ENCODE results near the gene TMBIM1.
A peak's percentile ranks its signal among the peaks of the same experiment; 100 is the strongest.

TMBIM1 gene

DNA sequence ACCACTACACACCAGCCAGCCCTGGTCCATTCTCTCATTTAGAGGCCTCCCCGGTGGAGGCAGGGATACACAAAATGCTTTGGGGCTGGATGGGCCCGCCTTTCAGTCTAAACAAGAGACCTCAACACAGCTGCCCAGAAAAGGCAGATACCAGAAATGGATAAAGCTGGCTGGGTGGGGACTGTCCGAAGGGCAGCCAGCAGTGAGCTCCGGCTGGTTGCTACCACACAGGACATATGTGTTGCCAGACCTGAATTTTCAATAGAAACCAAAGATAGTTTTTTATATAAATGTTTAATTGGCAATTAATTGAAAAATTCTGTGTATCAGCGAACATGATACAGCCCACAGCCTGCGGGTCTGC lies 30.1 kb downstream of the TMBIM1 start:
- Histone ChIP-seq H3K4me1 (ENCODE audit: low read length) (peaks cover 31% of the 10 kb centered on the region), H3K4me2 (ENCODE audit: low read length) (no peak overlapping the region), H3K79me2 (ENCODE audit: low read length) (no peaks in the 10 kb centered on the region), H4K20me1 (ENCODE audit: insufficient read depth, low read length) (no peaks in the 10 kb centered on the region), H2AFZ (ENCODE audit: low read depth, low read length) (no peak overlapping the region), H3K27ac (ENCODE audit: low read length) (no peak overlapping the region), H3K36me3 (replicated peaks; ENCODE audit: low read depth, low read length) (no peaks in the 10 kb centered on the region), H3K9me3 (ENCODE audit: insufficient read depth, low read length) (no peaks in the 10 kb centered on the region), H3K27me3 (ENCODE audit: low read depth, low read length) (no peaks in the 10 kb centered on the region), H3K9ac (ENCODE audit: low read length) (no peak overlapping the region), H3K4me3 (ENCODE audit: low read length) (no peak overlapping the region)
- TF ChIP-seq CTCF (IDR thresholded peaks at IDR 0.05; ENCODE audit: low read depth, low read length) (no peak), EZH2phosphoT487 (IDR thresholded peaks at IDR 0.05; ENCODE audit: low read depth) (no peak)

DNA sequence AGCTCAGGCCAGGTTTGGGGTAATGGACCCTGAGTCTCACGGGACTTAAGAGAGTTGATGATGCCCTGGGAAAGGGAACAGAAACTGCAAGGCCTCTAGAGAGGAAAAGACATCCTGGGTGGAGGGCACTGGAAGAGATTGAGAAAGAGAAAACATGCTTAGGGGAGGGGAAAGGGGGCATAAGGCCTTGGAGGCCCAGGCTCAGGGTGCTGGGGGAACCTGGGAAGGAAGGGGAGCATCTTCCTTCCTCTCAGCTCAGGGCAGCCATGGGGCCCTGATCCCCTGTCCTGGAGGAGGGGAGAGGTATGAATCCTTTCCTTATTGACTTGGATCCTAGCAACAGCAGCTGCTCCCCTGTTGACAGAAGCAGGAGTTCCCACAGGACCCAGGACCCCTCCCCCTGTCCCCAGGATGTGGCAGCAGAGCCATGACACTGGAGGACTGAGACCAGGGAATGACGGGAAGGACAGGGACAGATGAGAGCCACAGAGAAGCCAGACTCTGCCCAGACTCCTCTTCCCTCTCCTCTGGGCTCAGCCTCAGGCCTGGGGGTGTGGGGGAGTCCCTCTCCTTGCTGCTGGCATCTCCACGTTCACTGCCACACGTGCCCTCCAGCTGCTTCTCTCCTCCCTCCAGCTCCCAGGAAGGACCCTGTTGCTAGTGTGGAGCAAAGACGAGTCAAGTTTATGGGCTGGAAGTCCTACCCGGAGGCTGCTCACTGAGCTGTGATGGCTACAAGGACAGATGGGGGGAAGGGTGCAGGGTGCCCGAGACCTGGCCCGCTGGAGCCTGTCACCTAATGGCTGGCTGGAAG lies 30.7 kb downstream of the TMBIM1 start:
- no peak overlapping the region for H3K27ac ChIP-seq (ENCODE audit: low read length)
- H3K9me3 ChIP-seq (ENCODE audit: insufficient read depth, low read length) = no peaks in the 10 kb centered on the region
- H3K9ac ChIP-seq (ENCODE audit: low read length) = no peak overlapping the region
- H3K79me2 ChIP-seq (ENCODE audit: low read length) = no peaks in the 10 kb centered on the region
- H3K4me2 ChIP-seq (ENCODE audit: low read length) = peak overlapping the region; percentile 29
- TF ChIP-seq EZH2phosphoT487 (IDR thresholded peaks at IDR 0.05; ENCODE audit: low read depth) = no peak
- no peak for TF ChIP-seq CTCF (IDR thresholded peaks at IDR 0.05; ENCODE audit: low read depth, low read length)
- H3K36me3 ChIP-seq (replicated peaks; ENCODE audit: low read depth, low read length) = no peaks in the 10 kb centered on the region
- H3K27me3 ChIP-seq (ENCODE audit: low read depth, low read length) = no peaks in the 10 kb centered on the region
- H4K20me1 ChIP-seq (ENCODE audit: insufficient read depth, low read length) = 0 out of 2 replicates have a peak, but pooled peaks cover 5% of the 10 kb centered on the region
- H3K4me3 ChIP-seq (ENCODE audit: low read length) = no peak overlapping the region
- H2AFZ ChIP-seq (ENCODE audit: low read depth, low read length) = no peak overlapping the region
- H3K4me1 ChIP-seq (ENCODE audit: low read length) = peaks cover 37% of the 10 kb centered on the region

GRCh38 chr2:218260742-218261422 lies 31.4 kb downstream of the TMBIM1 start, which contains the start of gene GPBAR1:
Gene GPBAR1 (plus strand): TSS chr2:218261015. CDS start chr2:218262725, 1,710 bp downstream.
- peaks cover 41% of the 10 kb centered on the region for H3K4me1 ChIP-seq (ENCODE audit: low read length)
- no peak within 1 kb of the TSS for H3K9ac ChIP-seq (ENCODE audit: low read length)
- TF ChIP-seq CTCF (IDR thresholded peaks at IDR 0.05; ENCODE audit: low read depth, low read length) (no peak), EZH2phosphoT487 (IDR thresholded peaks at IDR 0.05; ENCODE audit: low read depth) (no peak)
- H3K27ac ChIP-seq (ENCODE audit: low read length) = no peak within 1 kb of the TSS
- H2AFZ ChIP-seq (ENCODE audit: low read depth, low read length) = no peak within 1 kb of the TSS
- H3K79me2 ChIP-seq (ENCODE audit: low read length) = no peaks in the 10 kb centered on the region
- H3K9me3 ChIP-seq (ENCODE audit: insufficient read depth, low read length) = no peaks in the 10 kb centered on the region
- H3K27me3 ChIP-seq (ENCODE audit: low read depth, low read length) = no peaks in the 10 kb centered on the region
- H3K4me3 ChIP-seq (ENCODE audit: low read length) = no peak within 1 kb of the TSS
- peaks cover 2% of the 10 kb centered on the region for H3K36me3 ChIP-seq (replicated peaks; ENCODE audit: low read depth, low read length)
- H3K4me2 ChIP-seq (ENCODE audit: low read length) = peak within 1 kb of the TSS; percentile 29
- H4K20me1 ChIP-seq (ENCODE audit: insufficient read depth, low read length) = 0 out of 2 replicates have a peak, but pooled peaks cover 5% of the 10 kb centered on the region

- Histone ChIP-seq H3K79me2 (ENCODE audit: low read length) (no peaks in the 10 kb centered on the region), H3K4me1 (ENCODE audit: low read length) (peaks cover 48% of the 10 kb centered on the region), H3K4me3 (ENCODE audit: low read length) (no peak overlapping the region), H3K27ac (ENCODE audit: low read length) (no peak overlapping the region), H4K20me1 (ENCODE audit: insufficient read depth, low read length) (0 out of 2 replicates have a peak, but pooled peaks cover 6% of the 10 kb centered on the region), H3K9me3 (ENCODE audit: insufficient read depth, low read length) (no peaks in the 10 kb centered on the region), H2AFZ (ENCODE audit: low read depth, low read length) (no peak overlapping the region), H3K27me3 (ENCODE audit: low read depth, low read length) (no peaks in the 10 kb centered on the region), H3K9ac (ENCODE audit: low read length) (no peak overlapping the region), H3K4me2 (ENCODE audit: low read length) (no peak overlapping the region), H3K36me3 (replicated peaks; ENCODE audit: low read depth, low read length) (peaks cover 8% of the 10 kb centered on the region)
- TF ChIP-seq EZH2phosphoT487 (IDR thresholded peaks at IDR 0.05; ENCODE audit: low read depth) (no peak), CTCF (IDR thresholded peaks at IDR 0.05; ENCODE audit: low read depth, low read length) (no peak)
These were observed 32.1 kb downstream of the TMBIM1 start for GRCh38 chr2:218260166-218260565.

Measured in OCI-LY3 (cell line).